Measurements from ENCODE around the gene KL.

KL gene

DNA sequence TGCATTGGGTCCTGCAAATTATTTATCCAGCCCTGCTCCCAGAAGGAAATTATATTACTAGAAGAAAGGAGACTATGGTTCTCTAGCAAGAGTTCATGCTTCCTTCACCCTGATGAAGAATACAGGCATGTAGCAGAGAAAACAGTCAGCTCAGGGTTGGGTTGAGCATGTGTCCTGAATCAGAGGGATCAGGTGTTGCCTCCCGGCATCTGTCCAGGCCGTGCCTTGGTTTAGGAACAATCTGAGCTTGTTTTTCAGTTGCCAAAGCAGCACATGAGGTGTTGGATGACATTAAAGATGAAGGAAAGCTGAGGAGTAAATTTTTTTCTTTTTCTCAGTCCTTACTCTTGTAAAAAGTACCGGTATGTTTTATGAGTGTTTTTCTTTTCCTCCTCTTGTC, 62.0 kb downstream of the KL start:
- DNase-seq (ENCODE audit: extremely low read depth in 1 of 2, low read depth in 1 of 2) = no peak

DNA sequence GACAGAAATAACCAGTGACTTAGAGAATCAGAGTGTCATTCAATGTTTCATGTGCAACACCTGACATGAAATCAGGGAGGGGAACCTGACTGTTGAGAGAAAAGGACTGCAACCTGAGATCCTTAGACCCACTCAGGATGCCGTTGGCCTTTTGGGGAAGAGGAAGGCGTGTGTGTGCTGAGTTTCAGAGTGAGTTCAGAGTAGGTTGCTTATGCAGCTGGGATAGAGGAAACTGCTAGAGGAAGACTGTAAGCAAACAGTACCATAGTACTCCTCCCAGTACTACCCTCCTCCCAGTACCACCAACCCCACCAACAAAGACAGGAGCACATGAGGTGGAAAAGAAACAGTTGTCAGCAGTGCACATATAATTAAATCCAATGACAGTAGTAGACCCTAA, 63.7 kb downstream of the KL start:
- DNase-seq (ENCODE audit: extremely low read depth in 1 of 2, low read depth in 1 of 2) = no peak

DNA sequence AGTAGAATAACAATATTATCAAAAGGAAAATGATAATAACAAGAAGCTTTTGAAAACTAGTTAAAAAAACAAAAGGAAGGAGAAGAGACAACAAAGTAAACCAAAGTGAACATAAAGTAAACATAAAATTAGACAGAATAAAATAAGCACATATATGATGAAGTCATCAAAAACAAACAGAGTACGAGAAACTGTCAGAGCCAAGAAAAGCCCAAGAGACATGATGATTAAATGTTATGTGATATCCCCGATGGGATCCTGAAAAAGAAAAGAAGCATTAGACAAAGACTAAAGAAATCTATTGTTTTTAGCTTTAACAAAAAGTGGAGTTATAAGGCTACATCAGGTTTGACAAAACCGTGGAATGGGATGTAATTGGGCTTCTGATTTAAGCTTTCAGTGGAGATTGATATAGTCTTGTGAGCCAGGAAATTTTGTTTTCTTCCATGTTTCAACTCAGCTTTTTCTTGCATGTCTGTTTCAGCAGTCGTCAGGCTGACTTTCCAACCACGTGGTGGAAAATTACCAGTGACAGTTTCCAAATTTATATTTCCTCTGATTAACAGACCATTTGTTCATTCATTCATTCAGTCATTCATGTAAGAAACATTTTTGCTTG, 64.9 kb downstream of the KL start:
- DNase-seq (ENCODE audit: extremely low read depth in 1 of 2, low read depth in 1 of 2) = no peak

DNA sequence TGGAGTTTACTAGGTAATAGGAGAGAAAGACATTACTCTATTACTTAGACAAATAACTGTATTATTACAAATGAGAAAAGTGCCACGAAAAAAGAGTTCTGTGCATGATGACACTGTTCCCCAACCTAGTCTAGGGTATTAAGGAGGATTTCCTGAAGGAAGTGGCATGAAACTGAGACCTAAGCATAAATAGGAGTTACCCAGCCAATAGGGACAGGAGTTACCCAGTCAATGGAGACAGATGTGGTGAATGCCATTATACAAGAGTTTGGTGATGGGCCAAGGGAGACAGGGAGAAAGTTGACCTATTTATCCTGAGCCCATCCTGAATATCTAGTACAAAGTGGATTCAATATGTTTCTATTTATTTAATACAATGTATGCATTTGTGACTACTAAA, 65.4 kb downstream of the KL start:
- no peak for DNase-seq (ENCODE audit: extremely low read depth in 1 of 2, low read depth in 1 of 2)

DNA sequence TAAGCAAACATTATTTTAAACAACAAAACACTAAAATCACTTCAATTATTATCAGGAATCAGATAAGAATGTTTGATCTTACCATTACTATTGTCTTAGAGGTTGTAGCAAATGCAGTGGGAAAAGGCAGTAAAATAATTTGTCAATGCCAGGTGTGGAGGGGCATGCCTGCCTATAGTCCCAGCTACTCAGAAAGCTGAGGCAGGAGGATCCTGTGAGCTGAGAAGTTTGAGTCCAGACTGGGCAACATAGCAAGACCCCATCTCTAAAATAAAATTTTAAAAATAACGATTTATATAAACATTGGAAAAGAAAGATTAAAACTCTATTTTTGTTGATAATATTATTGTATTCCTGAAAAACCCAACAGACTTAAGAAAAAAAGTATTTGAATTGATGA, 66.8 kb downstream of the KL start:
- no peak for DNase-seq (ENCODE audit: extremely low read depth in 1 of 2, low read depth in 1 of 2)

DNA sequence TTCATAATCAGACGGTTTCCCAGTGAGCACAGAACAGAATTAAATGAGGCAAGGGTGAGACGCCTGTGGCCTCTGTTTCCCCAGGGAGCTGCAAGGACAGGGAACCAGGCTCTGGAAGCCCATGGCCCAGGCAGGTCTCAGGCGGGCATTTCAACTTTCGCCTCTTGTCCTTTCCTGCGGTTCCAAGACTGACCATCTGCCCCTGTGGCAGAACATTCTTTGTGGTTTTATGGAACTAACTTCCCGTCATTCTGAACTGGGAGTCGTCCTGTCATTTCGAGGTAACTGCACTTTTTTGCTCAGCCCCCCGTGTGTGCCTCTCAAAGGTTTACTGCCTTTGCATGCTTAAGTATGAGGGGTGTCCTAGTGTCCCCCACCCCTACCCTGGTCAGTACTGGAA, 70.9 kb downstream of the KL start:
- DNase-seq (ENCODE audit: extremely low read depth in 1 of 2, low read depth in 1 of 2) = no peak

DNA sequence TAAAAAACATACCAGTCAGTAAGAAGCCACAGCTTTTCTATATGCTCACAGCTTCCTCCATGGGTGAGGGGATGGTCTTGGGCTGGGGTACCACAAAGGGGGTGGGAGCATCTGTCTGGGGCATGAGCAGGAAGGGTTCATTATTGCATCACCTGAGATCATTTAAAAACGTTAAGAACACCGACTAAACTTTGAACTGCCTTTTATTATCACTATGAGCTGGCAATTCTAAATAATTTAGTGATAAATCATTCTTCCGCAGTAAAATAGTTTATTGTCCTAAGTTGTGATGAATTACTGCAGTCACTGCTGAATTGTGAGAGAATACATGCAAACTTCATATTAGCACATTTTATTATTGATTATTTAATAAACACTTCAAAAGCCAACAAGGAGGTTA, 71.6 kb downstream of the KL start:
- no peak for DNase-seq (ENCODE audit: extremely low read depth in 1 of 2, low read depth in 1 of 2)

DNA sequence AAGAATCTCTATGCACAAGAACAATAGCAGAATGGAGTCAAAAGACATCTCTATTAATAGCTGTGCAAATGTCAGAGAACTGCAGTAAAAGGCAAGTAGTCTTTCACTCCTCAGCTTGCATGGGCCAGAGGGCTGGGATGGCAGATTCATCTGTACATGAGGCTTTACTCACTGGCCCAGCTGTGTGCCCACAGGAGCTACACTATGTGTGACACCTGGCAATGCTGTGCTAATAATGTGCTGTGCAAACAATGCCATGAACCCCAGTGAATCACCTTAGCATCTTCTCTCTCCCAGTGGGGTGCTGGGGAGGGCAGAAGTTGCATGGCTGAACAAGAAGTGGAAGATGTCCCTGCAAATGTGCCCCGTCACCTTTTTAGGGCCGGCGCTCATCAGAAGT, 73.1 kb downstream of the KL start:
- no peak for DNase-seq (ENCODE audit: extremely low read depth in 1 of 2, low read depth in 1 of 2)

DNA sequence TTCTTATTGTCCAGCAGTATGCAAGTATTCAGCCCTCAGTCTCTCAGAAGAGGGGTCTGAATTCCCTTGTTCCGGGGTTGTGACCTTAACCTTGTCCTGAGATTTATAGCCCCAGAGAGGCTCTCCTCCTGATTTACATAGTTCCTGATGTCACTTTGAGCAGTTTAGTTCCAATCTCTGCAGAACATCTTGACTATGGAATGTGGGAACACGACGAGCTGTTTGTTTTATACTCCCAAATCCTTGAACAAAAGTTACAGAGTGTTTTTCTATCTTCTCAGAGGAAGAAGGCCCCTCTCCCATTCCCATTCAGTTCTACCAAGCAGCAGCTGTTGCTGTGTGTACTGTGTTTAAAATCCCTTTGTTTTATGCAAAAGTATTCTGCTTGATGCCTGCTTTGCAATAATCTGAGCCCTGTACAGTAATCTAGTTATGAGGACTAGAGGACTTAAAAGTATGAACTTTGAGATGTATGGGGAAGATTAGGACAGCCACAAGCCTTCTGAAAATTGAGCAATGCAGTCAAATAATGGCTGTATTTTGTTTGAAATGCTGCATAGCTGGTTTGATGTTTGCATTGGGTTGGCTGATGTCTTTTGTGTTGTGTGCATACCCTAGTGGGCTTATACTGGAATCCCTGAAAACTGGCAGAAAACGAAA, 74.7 kb downstream of the KL start:
- no peak for DNase-seq (ENCODE audit: extremely low read depth in 1 of 2, low read depth in 1 of 2)

DNA sequence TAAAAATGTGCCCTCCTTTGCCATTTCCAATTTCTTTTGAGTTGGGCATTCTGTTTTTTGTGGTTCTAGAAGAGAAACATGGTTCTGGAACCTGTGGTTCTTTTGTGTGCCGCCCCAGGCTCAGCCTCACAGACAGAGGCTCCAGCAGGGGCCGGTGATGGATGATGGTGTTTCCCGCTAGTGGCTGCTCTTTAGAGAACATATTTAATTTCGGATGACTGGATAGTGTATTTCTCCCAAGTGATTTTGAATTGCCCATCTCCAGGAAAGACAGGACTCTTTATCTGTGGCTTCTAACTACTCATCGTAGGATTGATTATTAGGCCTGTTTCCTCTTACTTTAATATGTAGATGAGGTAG, 75.2 kb downstream of the KL start:
- DNase-seq (ENCODE audit: extremely low read depth in 1 of 2, low read depth in 1 of 2) = no peak

DNA sequence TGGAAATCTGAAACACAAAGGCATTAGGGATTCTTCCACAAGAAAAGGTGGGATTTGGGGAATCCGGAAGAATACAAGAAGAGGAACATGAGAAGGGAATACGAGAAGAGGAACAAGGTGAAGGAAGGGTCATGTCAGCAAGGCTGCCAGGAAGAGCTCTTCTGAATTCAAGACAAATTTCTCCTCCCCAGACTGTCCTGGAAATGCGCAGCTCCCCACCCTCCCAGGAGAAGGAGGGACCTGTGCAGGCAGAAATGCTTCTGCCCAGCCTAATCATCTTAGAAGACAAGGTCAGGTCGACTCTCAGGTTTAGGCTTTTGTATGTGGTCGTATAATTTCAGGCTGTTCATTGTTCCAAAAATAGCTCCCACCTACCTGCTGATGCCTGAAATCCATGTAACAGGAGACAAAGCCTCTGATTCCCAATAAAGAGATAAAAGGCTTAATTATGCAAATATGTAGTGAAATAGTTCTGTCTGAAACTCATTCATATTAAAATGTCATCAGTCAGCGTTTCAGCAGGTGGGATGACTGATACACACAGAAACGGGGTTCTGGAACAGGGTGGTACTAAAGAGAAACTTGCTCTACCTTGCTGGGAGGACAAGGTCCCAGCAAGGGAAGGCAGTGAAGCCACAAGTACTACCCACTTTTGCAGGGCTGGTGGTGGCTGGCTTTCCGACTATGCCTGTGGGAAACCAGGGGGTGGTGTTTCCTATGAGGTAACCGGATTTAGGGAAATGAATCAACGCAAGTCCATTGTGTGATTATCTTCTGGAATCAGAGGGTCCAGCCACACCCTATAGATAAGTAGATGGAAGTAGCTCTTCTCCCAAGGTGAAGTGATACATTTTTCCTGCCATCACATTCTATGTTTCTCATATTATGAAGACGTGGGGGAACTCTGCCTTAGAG, 76.1 kb downstream of the KL start:
- no peak for DNase-seq (ENCODE audit: extremely low read depth in 1 of 2, low read depth in 1 of 2)

DNA sequence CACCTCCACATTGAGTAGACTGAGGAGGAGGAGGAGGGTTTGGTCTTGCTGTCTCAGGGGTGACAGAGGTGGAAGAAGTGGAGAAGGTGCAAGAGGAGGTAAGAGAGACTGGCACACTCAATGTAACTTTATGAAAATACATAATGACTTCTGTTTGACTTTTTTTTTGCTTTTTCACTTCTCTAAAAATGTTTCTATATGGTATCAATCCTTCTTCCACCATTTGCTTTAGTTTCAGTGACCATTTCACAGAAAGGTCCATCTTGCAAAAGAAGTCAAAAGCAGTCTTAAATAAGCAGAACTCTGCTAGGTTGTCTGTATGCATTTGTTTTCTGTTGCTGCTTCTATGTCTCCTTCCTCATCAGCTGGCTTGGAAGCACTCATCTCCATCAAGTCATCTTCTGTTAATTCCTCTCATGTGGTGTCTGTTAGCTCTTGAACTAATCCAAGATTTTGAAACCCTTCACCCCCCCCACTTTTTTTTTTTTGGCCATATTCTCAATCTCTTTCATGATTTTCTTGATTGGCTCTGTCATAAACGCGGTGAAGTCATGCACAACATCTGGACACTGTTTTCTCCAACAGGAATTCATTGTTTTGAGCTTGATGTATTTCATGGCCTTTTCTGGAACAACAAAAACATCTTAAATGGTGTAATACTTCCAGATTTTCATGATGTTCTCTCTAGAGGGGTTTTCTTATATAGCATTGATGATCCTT, 80.8 kb downstream of the KL start:
- DNase-seq (ENCODE audit: extremely low read depth in 1 of 2, low read depth in 1 of 2) = no peak

DNA sequence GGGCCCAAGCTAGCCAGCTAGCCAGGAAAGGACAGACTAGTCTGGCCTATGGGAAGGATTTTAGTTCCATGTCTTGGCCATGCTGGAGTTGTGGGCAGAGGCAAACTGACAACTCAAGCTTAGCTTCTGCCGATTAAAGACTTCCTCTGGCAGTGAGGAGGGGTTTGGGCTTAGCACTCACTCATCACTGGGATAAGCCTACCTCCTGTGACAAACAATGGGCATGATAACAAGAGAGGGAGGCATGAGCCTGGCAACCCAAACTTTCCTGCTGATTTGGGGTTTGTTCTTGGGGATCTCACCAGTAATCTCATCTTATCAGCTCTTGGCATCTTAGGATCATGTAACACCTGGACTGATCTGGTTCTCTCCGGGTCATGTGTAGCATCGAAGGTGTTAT, 83.6 kb downstream of the KL start:
- DNase-seq (ENCODE audit: extremely low read depth in 1 of 2, low read depth in 1 of 2) = no peak

DNA sequence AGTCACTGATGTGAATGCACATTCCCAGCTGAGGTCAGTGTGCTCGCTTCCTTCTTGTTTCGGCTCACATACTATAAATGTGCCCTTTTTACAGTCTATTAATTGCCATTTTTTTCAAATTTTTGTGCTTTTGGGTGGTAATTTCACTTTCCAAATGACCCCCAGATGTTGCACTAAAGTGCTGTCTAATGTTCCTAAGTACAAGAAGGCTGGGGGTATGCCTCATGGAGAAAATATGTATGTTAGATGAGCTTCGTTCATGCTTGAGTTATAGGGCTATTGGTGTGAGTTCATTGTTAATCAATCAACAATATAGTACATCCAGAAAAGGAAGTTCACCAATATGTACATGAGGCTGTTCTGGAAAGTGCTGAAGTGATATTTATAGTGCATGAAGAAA, 84.7 kb downstream of the KL start:
- DNase-seq (ENCODE audit: extremely low read depth in 1 of 2, low read depth in 1 of 2) = no peak

DNA sequence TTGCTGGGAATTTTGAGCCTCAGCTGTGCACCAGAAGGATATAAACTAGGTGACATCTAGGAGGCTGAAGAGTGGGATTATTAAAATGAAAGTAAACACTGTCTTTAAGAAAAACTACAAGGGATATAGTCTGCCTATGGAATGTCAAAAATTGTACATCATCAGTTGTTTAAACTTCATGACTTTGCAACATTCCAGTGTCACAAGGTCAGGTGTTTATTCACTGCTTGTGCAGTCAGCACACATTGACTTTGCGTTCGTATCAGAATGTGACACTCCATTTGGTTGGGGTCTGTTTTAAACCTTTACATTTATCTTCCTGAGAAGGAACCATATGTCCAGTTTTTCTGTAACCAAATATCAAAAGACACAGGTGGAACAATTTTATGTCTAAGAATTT, 85.6 kb downstream of the KL start:
- DNase-seq (ENCODE audit: extremely low read depth in 1 of 2, low read depth in 1 of 2) = no peak

DNA sequence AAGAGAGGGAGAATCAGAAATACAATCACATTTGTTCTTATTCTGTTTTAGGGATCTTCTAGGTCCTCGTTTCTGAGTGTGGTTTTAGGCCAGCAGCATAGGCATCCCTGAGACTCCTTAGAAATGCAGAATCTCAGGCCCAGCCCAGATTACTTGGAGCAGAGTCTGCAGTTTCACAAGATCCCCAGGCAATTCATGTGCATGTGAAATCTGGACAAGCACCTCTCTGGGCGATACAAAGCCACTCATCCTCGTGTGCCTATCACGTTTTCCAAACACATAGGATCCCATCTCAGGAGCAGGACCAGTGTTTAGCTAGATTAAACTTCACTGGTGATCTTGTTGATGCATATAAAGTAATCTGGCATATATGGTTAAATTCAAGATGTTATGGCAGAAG, 87.2 kb downstream of the KL start:
- no peak for DNase-seq (ENCODE audit: extremely low read depth in 1 of 2, low read depth in 1 of 2)

DNA sequence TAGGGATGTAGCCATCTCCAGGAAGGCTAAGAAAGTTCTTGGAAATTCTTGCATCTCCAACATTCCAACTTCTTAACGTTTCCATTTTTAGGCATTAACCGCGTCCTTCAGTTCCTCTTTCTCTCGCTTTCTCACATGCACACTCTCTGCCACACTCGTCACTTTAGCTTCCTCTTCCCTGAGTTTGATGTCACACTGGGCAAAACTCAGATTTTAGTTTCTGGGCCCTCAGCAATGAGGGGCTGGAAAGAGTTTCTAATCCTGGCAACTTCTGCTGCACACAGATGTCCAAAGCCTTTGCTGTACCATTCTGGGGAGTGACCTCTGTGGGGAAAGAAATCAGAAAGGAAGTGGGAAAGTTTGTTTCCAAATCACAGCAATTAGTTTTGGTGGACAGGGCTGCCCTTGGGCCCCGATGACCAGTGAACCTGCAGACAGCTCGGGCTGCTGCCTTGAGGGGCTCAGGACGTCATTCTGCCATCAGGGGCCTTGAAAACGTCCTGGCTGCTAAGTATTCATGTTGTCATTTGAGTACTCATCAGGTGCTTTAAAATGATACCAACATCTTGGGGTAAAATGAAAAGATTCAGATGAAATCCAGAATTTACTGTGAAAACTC, 89.3 kb downstream of the KL start:
- no peak for DNase-seq (ENCODE audit: extremely low read depth in 1 of 2, low read depth in 1 of 2)

DNA sequence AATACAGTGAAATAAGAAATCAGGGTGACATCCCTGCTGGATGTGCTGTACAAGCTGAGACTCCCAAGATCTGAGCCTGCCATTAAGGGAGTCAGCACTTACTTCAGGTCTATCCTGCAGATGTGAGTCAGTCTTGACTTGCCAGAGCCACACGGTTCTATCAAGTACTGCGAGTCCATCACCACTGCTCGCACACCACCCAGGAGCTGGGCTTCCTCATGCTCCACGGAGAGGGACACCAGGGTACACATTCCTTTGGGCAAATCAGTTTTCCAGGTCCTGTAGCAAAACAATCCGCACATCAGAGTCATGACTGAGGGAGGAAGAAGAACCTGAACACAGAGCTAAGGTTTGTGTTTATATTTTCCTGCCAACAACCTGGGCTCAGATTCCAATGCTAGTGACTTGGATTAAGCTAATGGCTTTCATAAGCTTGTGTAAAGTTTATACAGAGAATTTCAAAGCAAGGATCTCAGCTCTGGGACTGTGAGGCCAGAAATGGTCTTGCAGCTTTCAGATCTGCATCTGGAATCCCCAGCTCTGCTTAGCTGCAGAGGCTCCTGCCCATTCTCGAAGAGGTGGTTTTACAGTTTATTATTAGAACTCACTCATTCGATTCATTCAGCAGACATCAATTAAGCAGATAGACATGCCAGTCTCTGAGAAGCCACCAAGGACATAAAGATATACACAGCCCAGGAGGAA, 90.6 kb downstream of the KL start:
- no peak for DNase-seq (ENCODE audit: extremely low read depth in 1 of 2, low read depth in 1 of 2)

DNA sequence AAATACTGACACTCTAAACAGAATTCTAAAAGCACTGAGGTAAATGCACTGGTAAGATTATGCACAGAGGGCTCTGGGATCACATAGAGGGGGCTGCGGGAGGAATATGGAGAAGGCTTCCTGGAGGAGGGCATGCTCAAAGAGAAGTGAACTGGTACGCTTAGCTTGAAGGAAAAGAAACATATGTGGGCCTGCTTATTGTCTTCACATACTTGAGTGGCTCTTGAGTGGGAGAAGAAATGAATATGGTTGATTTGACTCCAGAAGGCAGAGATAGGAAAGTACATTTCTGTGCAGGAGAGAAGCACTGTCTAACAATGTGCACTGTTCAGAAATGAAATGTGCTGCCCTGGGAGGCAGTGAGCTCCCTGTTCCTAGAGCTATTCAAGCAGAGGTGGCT, 91.1 kb downstream of the KL start:
- DNase-seq (ENCODE audit: extremely low read depth in 1 of 2, low read depth in 1 of 2) = no peak

DNA sequence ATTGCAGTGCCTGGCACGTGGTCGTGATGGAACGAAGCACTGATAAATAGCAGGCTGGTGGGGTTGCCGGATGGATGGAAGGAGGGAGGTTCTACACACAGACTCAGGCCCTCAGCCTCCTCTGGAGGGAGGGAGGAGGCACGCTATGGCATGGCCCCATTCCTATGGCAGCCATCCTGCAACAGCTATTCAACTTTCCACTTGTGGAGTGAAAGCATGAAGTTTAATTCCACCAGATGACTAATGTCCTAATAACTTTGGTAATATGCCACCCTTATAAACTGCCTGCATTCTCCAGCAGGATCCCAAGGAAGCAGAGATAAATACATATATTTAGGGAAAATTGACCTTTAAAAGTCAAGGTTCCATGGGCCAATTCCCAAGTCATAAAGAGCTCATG, 92.4 kb downstream of the KL start:
- no peak for DNase-seq (ENCODE audit: extremely low read depth in 1 of 2, low read depth in 1 of 2)

All from stimulated activated CD8-positive, alpha-beta memory T cell treated with anti-CD3 and anti-CD28 coated beads, Interleukin-7, amount 100 ng/mL, for 48 hours (primary cell).